Pancreas (tissue), 10 donors: ENCODE data around the gene NBL1. TPM values are rescaled to one million over a fixed set of nuclear protein-coding genes. Genes with fewer than 3 reads are reported as not detected.

Experiments
- ATAC-seq, 4 donors: fragments of 200-7000 bp; cut with Tn5 transposase; one replicate each; pipeline versions ENCODE4 v1.8.0 to v1.9.1; 2020; ENCODE audit warnings: mild to moderate bottlenecking in 4 of 4, moderate library complexity in 4 of 4
- DNase-seq, 6 donors: peaks; one replicate each; pipeline ENCODE4 v3.0.0-alpha.2; 2020
- FAIRE-seq: peaks from 2 replicates; lab custom pipeline; 2012; peaks lifted over from hg19 to GRCh38; lab: Jason Lieb, UNC
- H3K27ac ChIP-seq, 4 donors: fragments of 200-600 bp; sonication (generic); 1 replicate in 3 of 4; 2 replicates in 1 of 4; pipeline versions ENCODE4 v1.5.0 to v1.8.0; 2020
- H3K27me3 ChIP-seq, 4 donors: fragments of 200-600 bp; one replicate each; pipeline ENCODE4 v1.8.0; 2021
- H3K36me3 ChIP-seq, 3 donors: fragments of 200-600 bp; sonication (generic) in 1 of 3; one replicate each; pipeline versions ENCODE4 v1.5.0 to v1.8.0; 2020 to 2021
- H3K4me1 ChIP-seq, 3 donors: fragments of 200-600 bp; one replicate each; pipeline ENCODE4 v1.8.0; 2021
- H3K4me3 ChIP-seq, 4 donors: fragments of 200-600 bp; sonication (generic) in 2 of 4; one replicate each; pipeline versions ENCODE4 v1.5.0 to v1.8.0; 2020 to 2021
- H3K9me3 ChIP-seq, 4 donors: fragments of 200-600 bp; one replicate each; pipeline ENCODE4 v1.8.0; 2021
- CTCF ChIP-seq, 4 donors: fragments of 200-600 bp; sonication (generic) in 3 of 4; IDR thresholded peaks; one replicate each; pipeline versions ENCODE4 v1.5.0 to v1.8.0; 2021; ENCODE audit warnings: antibody characterized with exemption in 4 of 4
- WGBS, 2 donors: extraction: QIAGEN DNeasy Blood & Tissue Kit; methylation state at CpG; one replicate each; pipeline ENCODE4 v1.1.7; 2013; 5-methylcytosine and 5-hydroxymethylcytosine counted together
- intact Hi-C, 3 donors: fragments of 100-400 bp; cut with DNase I; formaldehyde crosslinking; loops; one replicate each; pipeline versions ENCODE4 v1.11.1 to v1.14.2; 2022
- polyA plus RNA-seq, 2 donors: library from polyadenylated mRNA; stranded (reverse); fragments of 200-250 nt; gene quantifications; one replicate each; pipeline ENCODE4 v1.2.3, GENCODE V29; 2013
- total RNA-seq, 6 donors: library from RNA; stranded (reverse); fragmentation: NEBNext Ultra II Directional in 4 of 6; extraction: Animal tissue kit (Norgen Biotek cat#: 25700) in 4 of 6; gene quantifications; one replicate each; pipeline versions ENCODE4 v1.2.1 to v1.2.4, GENCODE V29; 2021 to 2023
- donor health status: healthy with polysubstance abuse.
- donor health status: DM: no; HTN: no; CAD: no; lungs with moderate emphysema.
- donor health status: DM: no; HTN: no; CAD: no.
- donor health status: control.
- donor health status: control.
- donor health status: Bipolar disorder and iron deficiency.
- donor health status: DM: yes; HTN: yes; CAD: no.
- donor health status: DM: no; HTN: no; CAD: no.
- donor health status: DM: no; HTN: no; CAD: no.
- donor health status: DM: yes; HTN: yes; CAD: no.

Gene NBL1
- total and polyA plus RNA-seq, 8 donors = 5.8 to 45.6 (median 22.6) TPM

GRCh38 chr1:19683351-19683750 lies 39.2 kb downstream of the NBL1 start:
- no peaks in the 10 kb centered on the region for H3K4me1 ChIP-seq
- H3K27ac ChIP-seq = no peak overlapping the region
- WGBS, 2 donors = 88 to 95% methylated on average over 8 of the region's 8 CpGs
- no peak for ATAC-seq
- intact Hi-C loops = no loop called here
- no peak for FAIRE-seq
- H3K9me3 ChIP-seq = no peaks in the 10 kb centered on the region
- TF ChIP-seq CTCF (IDR thresholded peaks at IDR 0.05) = no peak
- no peak overlapping the region for H3K4me3 ChIP-seq
- no peak for DNase-seq
- H3K27me3 ChIP-seq = no peaks in the 10 kb centered on the region
- no peaks in the 10 kb centered on the region for H3K36me3 ChIP-seq

GRCh38 chr1:19684677-19685076 lies 40.6 kb downstream of the NBL1 start:
- whole genome bisulfite sequencing, 2 donors = 87 to 88% methylated on average over 2 of the region's 2 CpGs
- Histone ChIP-seq H3K27me3 (no peaks in the 10 kb centered on the region), H3K27ac (no peak overlapping the region), H3K4me3 (no peak overlapping the region), H3K9me3 (no peaks in the 10 kb centered on the region), H3K4me1 (no peaks in the 10 kb centered on the region), H3K36me3 (no peaks in the 10 kb centered on the region)
- no peak for TF ChIP-seq CTCF (IDR thresholded peaks at IDR 0.05)
- DNase-seq (no peak), FAIRE-seq (no peak), ATAC-seq (no peak)
- intact Hi-C loops = no loop called here

GRCh38 chr1:19685994-19686393 lies 41.9 kb downstream of the NBL1 start:
- Histone ChIP-seq H3K36me3 (no peaks in the 10 kb centered on the region), H3K4me3 (no peak overlapping the region), H3K9me3 (no peaks in the 10 kb centered on the region), H3K27ac (no peak overlapping the region), H3K4me1 (no peaks in the 10 kb centered on the region), H3K27me3 (no peaks in the 10 kb centered on the region)
- intact Hi-C loops = no loop called here
- DNase-seq (no peak), ATAC-seq (no peak), FAIRE-seq (no peak)
- no peak for TF ChIP-seq CTCF (IDR thresholded peaks at IDR 0.05)
- 89 to 93% methylated on average over 9 of the region's 9 CpGs for WGBS, 2 donors

GRCh38 chr1:19687414-19687813 lies 43.3 kb downstream of the NBL1 start:
- WGBS, 2 donors = 97 to 100% methylated on average over 1 of the region's 1 CpG
- H3K4me1 ChIP-seq = no peaks in the 10 kb centered on the region
- H3K27ac ChIP-seq = no peak overlapping the region
- H3K27me3 ChIP-seq = no peaks in the 10 kb centered on the region
- FAIRE-seq (no peak), ATAC-seq (no peak), DNase-seq (no peak)
- intact Hi-C loops = no loop called here
- H3K4me3 ChIP-seq = no peak overlapping the region
- H3K9me3 ChIP-seq = no peaks in the 10 kb centered on the region
- H3K36me3 ChIP-seq = no peaks in the 10 kb centered on the region
- no peak for TF ChIP-seq CTCF (IDR thresholded peaks at IDR 0.05)

GRCh38 chr1:19688041-19688842 lies 44.1 kb downstream of the NBL1 start:
- ATAC-seq (no peak), DNase-seq (no peak), FAIRE-seq (no peak)
- Histone ChIP-seq H3K27ac (no peak overlapping the region), H3K4me3 (no peak overlapping the region), H3K9me3 (no peaks in the 10 kb centered on the region), H3K36me3 (no peaks in the 10 kb centered on the region), H3K27me3 (no peaks in the 10 kb centered on the region), H3K4me1 (no peaks in the 10 kb centered on the region)
- WGBS, 2 donors = 91 to 92% methylated on average over 19 of the region's 19 CpGs
- intact Hi-C loops = no loop called here
- TF ChIP-seq CTCF (IDR thresholded peaks at IDR 0.05) = no peak
